NCI-H1048 (cell line): Measurements from ENCODE around the gene PPP1R37.

Experiments used
- DNase-seq: peaks from one replicate; lab custom pipeline; 2025; lab: John Stamatoyannopoulos, UW

The PPP1R37 gene

GRCh38 chr19:45170146-45171106 lies 77.4 kb downstream of the PPP1R37 start:
- DNase-seq, result no peak

- DNase-seq, result no peak
Measured at GRCh38 chr19:45171211-45171623, 78.2 kb downstream of the PPP1R37 start.

GRCh38 chr19:45172173-45172572 lies 79.2 kb downstream of the PPP1R37 start:
- DNase-seq, result no peak

- no peak for DNase-seq
Measured at GRCh38 chr19:45172611-45173208, 79.7 kb downstream of the PPP1R37 start.

GRCh38 chr19:45173816-45174215 lies 80.8 kb downstream of the PPP1R37 start:
- DNase-seq, result no peak

GRCh38 chr19:45175515-45176345 lies 82.8 kb downstream of the PPP1R37 start:
- DNase-seq, result no peak

- DNase-seq, result no peak
Measured at GRCh38 chr19:45177817-45178261, 84.9 kb downstream of the PPP1R37 start, which contains the start of gene TRAPPC6A. TSS of gene TRAPPC6A (minus strand) at chr19:45178237. CDS start at chr19:45178218, 19 bp downstream.

- DNase-seq, result peak; percentile 100
Measured at GRCh38 chr19:45178262-45179071, 85.5 kb downstream of the PPP1R37 start, which contains the start of gene BLOC1S3. TSS of gene BLOC1S3 (plus strand) at chr19:45178784. CDS start at chr19:45179297, 513 bp downstream.

- no peak for DNase-seq
Measured at GRCh38 chr19:45179072-45179891, 86.3 kb downstream of the PPP1R37 start.

GRCh38 chr19:45179892-45180370 lies 87.0 kb downstream of the PPP1R37 start:
- no peak for DNase-seq

GRCh38 chr19:45180936-45181335 lies 88.0 kb downstream of the PPP1R37 start:
- DNase-seq, result no peak

- DNase-seq, result no peak
Measured at GRCh38 chr19:45182758-45183157, 89.8 kb downstream of the PPP1R37 start.

GRCh38 chr19:45184115-45184514 lies 91.1 kb downstream of the PPP1R37 start:
- DNase-seq, result no peak

- no peak for DNase-seq
Measured at GRCh38 chr19:45186509-45187334, 93.7 kb downstream of the PPP1R37 start.

- peak; percentile 33 for DNase-seq
Measured at GRCh38 chr19:45187421-45188100, 94.6 kb downstream of the PPP1R37 start.

GRCh38 chr19:45189971-45190370 lies 97.0 kb downstream of the PPP1R37 start:
- DNase-seq, result no peak

- no peak for DNase-seq
Measured at GRCh38 chr19:45191375-45191774, 98.4 kb downstream of the PPP1R37 start.

- DNase-seq, result no peak
Measured at GRCh38 chr19:45195764-45196163, 102.8 kb downstream of the PPP1R37 start.
